ENCODE data around the gene PDCD2.
"Not testable (repeated sequence)": the region's sequence is repeated elsewhere in the genome, so short reads cannot be mapped to it uniquely, and the experiment has no call there.

The PDCD2 gene

GRCh38 chr6:170584181-170584953 lies at the start of gene PDCD2:
TSS of gene PDCD2 (minus strand) at chr6:170584637. CDS start at chr6:170584581, 56 bp downstream.
- TF ChIP-seq CTCF (IDR thresholded peaks at IDR 0.05; ENCODE audit: borderline replicate concordance, insufficient read depth, low read depth, low read length), result no peak
- peak within 1 kb of the TSS; percentile 59 for H3K4me3 ChIP-seq (ENCODE audit: low read depth, low read length)

GRCh38 chr6:170616020-170616554 lies 31.6 kb upstream of the PDCD2 start:
- H3K4me3 ChIP-seq (ENCODE audit: low read depth, low read length), result not testable (repeated sequence)

- not testable (repeated sequence) for H3K4me3 ChIP-seq (ENCODE audit: low read depth, low read length)
Observed at GRCh38 chr6:170612256-170612804, 27.9 kb upstream of the PDCD2 start.

- not testable (repeated sequence) for H3K4me3 ChIP-seq (ENCODE audit: low read depth, low read length)
Observed at GRCh38 chr6:170609225-170609624, 24.8 kb upstream of the PDCD2 start.

GRCh38 chr6:170605574-170606259 lies 21.3 kb upstream of the PDCD2 start:
- no peak overlapping the region for H3K4me3 ChIP-seq (ENCODE audit: low read depth, low read length)
- no peak for TF ChIP-seq CTCF (IDR thresholded peaks at IDR 0.05; ENCODE audit: borderline replicate concordance, insufficient read depth, low read depth, low read length)

GRCh38 chr6:170597278-170597677 lies 12.8 kb upstream of the PDCD2 start:
- H3K4me3 ChIP-seq (ENCODE audit: low read depth, low read length), result no peak overlapping the region
- TF ChIP-seq CTCF (IDR thresholded peaks at IDR 0.05; ENCODE audit: borderline replicate concordance, insufficient read depth, low read depth, low read length), result no peak

- no peak for TF ChIP-seq CTCF (IDR thresholded peaks at IDR 0.05; ENCODE audit: borderline replicate concordance, insufficient read depth, low read depth, low read length)
- H3K4me3 ChIP-seq (ENCODE audit: low read depth, low read length), result no peak overlapping the region
Observed at GRCh38 chr6:170596426-170596825, 12.0 kb upstream of the PDCD2 start.

GRCh38 chr6:170590725-170591124 lies 6.3 kb upstream of the PDCD2 start:
- H3K4me3 ChIP-seq (ENCODE audit: low read depth, low read length), result no peak overlapping the region
- no peak for TF ChIP-seq CTCF (IDR thresholded peaks at IDR 0.05; ENCODE audit: borderline replicate concordance, insufficient read depth, low read depth, low read length)

All from GM12875 (cell line).